GM19239 (cell line): Measurements from ENCODE around the gene CEBPB.
A peak's percentile ranks its signal among the peaks of the same experiment; 100 is the strongest.
"Not testable (repeated sequence)": the region's sequence is repeated elsewhere in the genome, so short reads cannot be mapped to it uniquely, and the experiment has no call there.

Experiments
- DNase-seq: peaks from one replicate; pipeline ENCODE4 v3.0.0; 2011; ENCODE audit warnings: low spot score; ENCODE audit not compliant: insufficient read length
- FAIRE-seq: peaks from 2 replicates; lab custom pipeline; 2011; peaks lifted over from hg19 to GRCh38; lab: Jason Lieb, UNC

Gene CEBPB

GRCh38 chr20:50191544-50192363 is 1.1 kb downstream of the CEBPB start:
- DNase-seq: peak; percentile 72

GRCh38 chr20:50192364-50193198 is 2.0 kb downstream of the CEBPB start:
- DNase-seq (peak; percentile 80), FAIRE-seq (no peak)

More at GRCh38 chr20:50191544-50192363, 1.1 kb downstream of the CEBPB start:
- peak; percentile 14 for FAIRE-seq

- no peak for FAIRE-seq
- no peak for DNase-seq
Observed at GRCh38 chr20:50193199-50193835, 2.7 kb downstream of the CEBPB start.

- DNase-seq (no peak), FAIRE-seq (no peak)
Observed at GRCh38 chr20:50193836-50194421, 3.3 kb downstream of the CEBPB start.

GRCh38 chr20:50194422-50194830 is 3.8 kb downstream of the CEBPB start:
- FAIRE-seq: no peak

GRCh38 chr20:50194831-50195523 is 4.3 kb downstream of the CEBPB start:
- no peak for FAIRE-seq
- no peak for DNase-seq

More at GRCh38 chr20:50194422-50194830, 3.8 kb downstream of the CEBPB start:
- no peak for DNase-seq

- FAIRE-seq: no peak
- DNase-seq: no peak
Observed at GRCh38 chr20:50195524-50196120, 5.0 kb downstream of the CEBPB start.

- no peak for FAIRE-seq
- no peak for DNase-seq
Observed at GRCh38 chr20:50196248-50196647, 5.6 kb downstream of the CEBPB start.

- no peak for FAIRE-seq
- no peak for DNase-seq
Observed at GRCh38 chr20:50196896-50197295, 6.3 kb downstream of the CEBPB start.

- no peak for FAIRE-seq
Observed at GRCh38 chr20:50197463-50198179, 7.0 kb downstream of the CEBPB start.

GRCh38 chr20:50198180-50198666 is 7.6 kb downstream of the CEBPB start:
- DNase-seq (no peak), FAIRE-seq (no peak)

More at GRCh38 chr20:50197463-50198179, 7.0 kb downstream of the CEBPB start:
- DNase-seq: no peak

- FAIRE-seq (no peak), DNase-seq (no peak)
Observed at GRCh38 chr20:50198716-50199115, 8.1 kb downstream of the CEBPB start.

GRCh38 chr20:50199703-50200102 is 9.1 kb downstream of the CEBPB start:
- FAIRE-seq: no peak
- no peak for DNase-seq

- DNase-seq: no peak
- no peak for FAIRE-seq
Observed at GRCh38 chr20:50200482-50201104, 10.0 kb downstream of the CEBPB start.

GRCh38 chr20:50201710-50202109 is 11.1 kb downstream of the CEBPB start:
- DNase-seq, FAIRE-seq: not testable (repeated sequence)

- FAIRE-seq (no peak), DNase-seq (no peak)
Observed at GRCh38 chr20:50202677-50203076, 12.0 kb downstream of the CEBPB start.

- no peak for FAIRE-seq
- DNase-seq: no peak
Observed at GRCh38 chr20:50203951-50204937, 13.6 kb downstream of the CEBPB start.
